NCI-H1436 (cell line): ENCODE data around the gene SUSD3.

Experiments
- DNase-seq: peaks from one replicate; lab custom pipeline; 2025; lab: John Stamatoyannopoulos, UW

Gene SUSD3

GRCh38 chr9:93053781-93054331 is 4.6 kb upstream of the SUSD3 start:
- no peak for DNase-seq

GRCh38 chr9:93054758-93055704 is 3.5 kb upstream of the SUSD3 start:
- DNase-seq = no peak

GRCh38 chr9:93057042-93057702 is 1.3 kb upstream of the SUSD3 start:
- DNase-seq = no peak

- no peak for DNase-seq
Observed at GRCh38 chr9:93057703-93058354, 672 bp upstream of the SUSD3 start.

- DNase-seq = no peak
Observed at GRCh38 chr9:93059011-93059714, 662 bp downstream of the SUSD3 start.

- DNase-seq = no peak
Observed at GRCh38 chr9:93059715-93060578, 1.4 kb downstream of the SUSD3 start.

GRCh38 chr9:93060746-93061259 is 2.3 kb downstream of the SUSD3 start:
- no peak for DNase-seq

GRCh38 chr9:93061260-93061751 is 2.8 kb downstream of the SUSD3 start:
- no peak for DNase-seq

- no peak for DNase-seq
Observed at GRCh38 chr9:93061791-93062763, 3.6 kb downstream of the SUSD3 start.

- DNase-seq = no peak
Observed at GRCh38 chr9:93064392-93065134, 6.1 kb downstream of the SUSD3 start.

- DNase-seq = no peak
Observed at GRCh38 chr9:93065135-93065720, 6.7 kb downstream of the SUSD3 start.

- no peak for DNase-seq
Observed at GRCh38 chr9:93066978-93067603, 8.6 kb downstream of the SUSD3 start.

- no peak for DNase-seq
Observed at GRCh38 chr9:93068956-93069355, 10.5 kb downstream of the SUSD3 start.

- no peak for DNase-seq
Observed at GRCh38 chr9:93071464-93071863, 13.0 kb downstream of the SUSD3 start.

GRCh38 chr9:93072383-93072795 is 13.9 kb downstream of the SUSD3 start:
- DNase-seq = no peak

GRCh38 chr9:93076101-93076791 is 17.7 kb downstream of the SUSD3 start:
- DNase-seq = no peak

GRCh38 chr9:93076792-93077128 is 18.3 kb downstream of the SUSD3 start:
- no peak for DNase-seq
